Stimulated activated CD4-positive, alpha-beta T cell treated with anti-CD3 and anti-CD28 coated beads, TNF-alpha, amount 100 ng/mL, for 48 hours (primary cell): ENCODE data around the gene FBXO11.
"Not testable (repeated sequence)": the region's sequence is repeated elsewhere in the genome, so short reads cannot be mapped to it uniquely, and the experiment has no call there.

Experiments
- DNase-seq, 3 donors: peaks; one replicate each; pipeline ENCODE4 v3.0.0-alpha.2; 2020; ENCODE audit warnings: low read depth in 3 of 3

FBXO11 gene

GRCh38 chr2:47906157-47907038 is at the start of gene FBXO11:
TSS of gene FBXO11 (minus strand) at chr2:47906498. CDS start at chr2:47905720, 778 bp downstream.
- peak; percentile 90 to 95 (median 91) for DNase-seq

GRCh38 chr2:47950340-47951301 is 44.3 kb upstream of the FBXO11 start:
- no peak for DNase-seq

- DNase-seq, result no peak
Observed at GRCh38 chr2:47946593-47946992, 40.3 kb upstream of the FBXO11 start.

GRCh38 chr2:47945046-47945781 is 38.9 kb upstream of the FBXO11 start:
- no peak for DNase-seq

GRCh38 chr2:47941936-47942335 is 35.6 kb upstream of the FBXO11 start:
- no peak for DNase-seq

- DNase-seq, result no peak
Observed at GRCh38 chr2:47937677-47938076, 31.4 kb upstream of the FBXO11 start.

GRCh38 chr2:47935071-47935470 is 28.8 kb upstream of the FBXO11 start:
- no peak for DNase-seq

GRCh38 chr2:47918043-47918442 is 11.7 kb upstream of the FBXO11 start:
- DNase-seq, result no peak

GRCh38 chr2:47917276-47917961 is 11.1 kb upstream of the FBXO11 start:
- no peak for DNase-seq

- no peak for DNase-seq
Observed at GRCh38 chr2:47916412-47916811, 10.1 kb upstream of the FBXO11 start.

- DNase-seq, result not testable (repeated sequence)
Observed at GRCh38 chr2:47910662-47911061, 4.4 kb upstream of the FBXO11 start.

GRCh38 chr2:47908682-47909081 is 2.4 kb upstream of the FBXO11 start:
- DNase-seq, result no peak

GRCh38 chr2:47907039-47907781 is 912 bp upstream of the FBXO11 start:
- peak in 1 of 3 donors; percentile 27 for DNase-seq

- DNase-seq, result peak; percentile 27 to 48 (median 28)
Observed at GRCh38 chr2:47905386-47906156, 727 bp downstream of the FBXO11 start.

GRCh38 chr2:47903781-47904490 is 2.4 kb downstream of the FBXO11 start:
- DNase-seq, result no peak

- DNase-seq, result not testable (repeated sequence)
Observed at GRCh38 chr2:47901892-47902291, 4.4 kb downstream of the FBXO11 start.

GRCh38 chr2:47900857-47901256 is 5.4 kb downstream of the FBXO11 start:
- no peak for DNase-seq

- DNase-seq, result no peak
Observed at GRCh38 chr2:47899915-47900816, 6.1 kb downstream of the FBXO11 start.
